ENCODE data around the gene HPS3. TPM values are rescaled to one million over a fixed set of nuclear protein-coding genes. Genes with fewer than 3 reads are reported as not detected.

HPS3 gene
- total RNA-seq, 1 donor from 2014 or later = 19.3 TPM

DNA sequence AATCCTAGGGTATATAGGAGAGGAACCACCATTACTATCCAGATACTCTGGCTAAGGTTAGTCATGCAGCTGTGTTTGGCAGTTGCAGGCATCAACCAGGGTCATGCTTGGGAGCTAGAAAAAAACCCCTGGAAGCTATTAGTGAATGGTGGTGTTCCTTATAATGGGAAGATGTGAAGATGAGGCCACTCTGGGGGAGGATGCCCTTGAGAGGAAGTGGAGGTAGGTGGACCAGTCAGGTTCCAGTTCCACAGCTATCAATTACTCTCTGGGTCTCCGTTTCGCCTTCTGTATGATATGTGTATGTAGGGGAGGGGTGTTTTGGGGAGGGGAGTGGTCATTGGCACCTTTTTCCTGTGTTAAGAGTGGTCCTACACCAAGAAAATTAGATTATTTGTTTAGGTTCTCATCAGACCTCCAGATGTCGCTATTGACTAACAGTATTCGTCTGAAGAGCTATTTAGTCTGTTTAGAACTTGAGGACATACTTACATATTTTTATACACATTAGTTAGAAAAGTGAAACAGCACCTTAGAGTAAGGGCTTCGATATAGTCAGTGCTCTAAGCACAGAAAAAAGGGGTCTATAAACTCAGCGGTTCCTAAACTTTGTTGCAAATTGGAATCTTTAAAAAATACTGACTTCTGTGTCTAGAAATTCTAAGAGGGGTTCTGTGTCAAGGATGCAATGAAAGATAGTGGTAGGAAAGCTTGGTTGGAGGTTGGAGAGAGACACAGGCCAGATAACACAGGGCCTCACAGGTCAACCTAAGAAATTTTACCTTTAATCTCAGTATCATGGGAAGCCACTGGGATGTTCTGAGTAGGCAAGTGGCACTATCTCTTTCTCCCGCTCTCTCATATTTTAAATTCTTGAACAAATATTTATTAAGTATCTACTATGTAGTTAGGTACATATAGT lies 9.1 kb upstream of the HPS3 start:
- peaks cover 11% of the 10 kb centered on the region for H3K4me1 Mint-ChIP-seq (ENCODE audit: unreplicated experiment)
- no peaks in the 10 kb centered on the region for H3K27me3 Mint-ChIP-seq (ENCODE audit: unreplicated experiment)
- H3K36me3 Mint-ChIP-seq (ENCODE audit: unreplicated experiment) = no peaks in the 10 kb centered on the region
- peak overlapping the region; percentile 6 for H3K27ac Mint-ChIP-seq (ENCODE audit: unreplicated experiment)
- no peaks in the 10 kb centered on the region for H3K9me3 Mint-ChIP-seq (ENCODE audit: unreplicated experiment)
- no peak overlapping the region for H3K4me3 Mint-ChIP-seq (ENCODE audit: unreplicated experiment)
- DNase-seq (ENCODE audit: extremely low spot score, unreplicated experiment) = no peak
- TF ChIP-seq, protein P1, sequence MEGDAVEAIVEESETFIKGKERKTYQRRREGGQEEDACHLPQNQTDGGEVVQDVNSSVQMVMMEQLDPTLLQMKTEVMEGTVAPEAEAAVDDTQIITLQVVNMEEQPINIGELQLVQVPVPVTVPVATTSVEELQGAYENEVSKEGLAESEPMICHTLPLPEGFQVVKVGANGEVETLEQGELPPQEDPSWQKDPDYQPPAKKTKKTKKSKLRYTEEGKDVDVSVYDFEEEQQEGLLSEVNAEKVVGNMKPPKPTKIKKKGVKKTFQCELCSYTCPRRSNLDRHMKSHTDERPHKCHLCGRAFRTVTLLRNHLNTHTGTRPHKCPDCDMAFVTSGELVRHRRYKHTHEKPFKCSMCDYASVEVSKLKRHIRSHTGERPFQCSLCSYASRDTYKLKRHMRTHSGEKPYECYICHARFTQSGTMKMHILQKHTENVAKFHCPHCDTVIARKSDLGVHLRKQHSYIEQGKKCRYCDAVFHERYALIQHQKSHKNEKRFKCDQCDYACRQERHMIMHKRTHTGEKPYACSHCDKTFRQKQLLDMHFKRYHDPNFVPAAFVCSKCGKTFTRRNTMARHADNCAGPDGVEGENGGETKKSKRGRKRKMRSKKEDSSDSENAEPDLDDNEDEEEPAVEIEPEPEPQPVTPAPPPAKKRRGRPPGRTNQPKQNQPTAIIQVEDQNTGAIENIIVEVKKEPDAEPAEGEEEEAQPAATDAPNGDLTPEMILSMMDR (IDR thresholded peaks at IDR 0.05) = peak; percentile 74

DNA sequence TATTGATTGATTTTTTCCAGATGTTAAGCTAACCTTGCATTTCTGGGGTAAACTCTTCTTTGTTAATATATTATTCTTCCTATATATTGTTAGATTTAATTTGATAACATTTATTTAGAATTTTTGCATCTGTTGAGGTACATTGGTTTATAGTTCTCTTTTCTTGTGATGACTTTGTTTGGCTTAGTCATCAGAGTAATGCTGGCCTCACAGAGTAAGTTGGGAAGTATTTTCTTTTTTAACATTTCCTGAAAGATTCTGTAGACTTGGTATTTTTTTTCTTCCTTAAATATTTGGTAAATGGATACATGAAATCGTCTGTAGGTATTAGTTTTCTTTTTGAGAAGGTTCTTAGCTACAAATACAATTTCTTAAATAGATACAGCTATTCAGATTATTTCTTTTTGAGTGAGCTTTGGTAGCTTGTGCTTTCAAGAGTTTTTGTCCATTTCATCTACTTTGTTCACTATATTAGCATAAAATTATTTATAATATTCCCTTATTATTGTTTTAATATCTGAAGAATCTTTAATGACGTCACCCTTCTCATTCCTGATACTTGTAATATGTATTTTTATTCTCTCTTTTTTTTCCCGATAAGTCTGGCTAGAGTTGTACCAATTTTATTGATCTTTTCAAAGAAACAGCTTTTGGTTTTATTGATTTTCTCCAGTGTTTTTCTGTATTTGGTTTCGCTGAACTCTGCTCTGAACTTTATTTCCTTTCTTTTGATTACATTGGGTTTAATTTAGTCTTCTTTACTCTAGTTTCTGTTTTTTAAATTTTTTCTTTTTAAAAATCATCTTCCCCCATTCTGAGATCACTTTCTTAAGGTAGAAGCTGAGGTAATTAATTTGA lies 6.5 kb upstream of the HPS3 start:
- Mint-ChIP-seq H3K4me1 (ENCODE audit: unreplicated experiment) (peaks cover 11% of the 10 kb centered on the region), H3K27me3 (ENCODE audit: unreplicated experiment) (no peaks in the 10 kb centered on the region), H3K4me3 (ENCODE audit: unreplicated experiment) (no peak overlapping the region), H3K36me3 (ENCODE audit: unreplicated experiment) (no peaks in the 10 kb centered on the region), H3K27ac (ENCODE audit: unreplicated experiment) (no peak overlapping the region), H3K9me3 (ENCODE audit: unreplicated experiment) (no peaks in the 10 kb centered on the region)
- DNase-seq (ENCODE audit: extremely low spot score, unreplicated experiment) = no peak
- TF ChIP-seq, protein P1 (IDR thresholded peaks at IDR 0.05) = no peak

DNA sequence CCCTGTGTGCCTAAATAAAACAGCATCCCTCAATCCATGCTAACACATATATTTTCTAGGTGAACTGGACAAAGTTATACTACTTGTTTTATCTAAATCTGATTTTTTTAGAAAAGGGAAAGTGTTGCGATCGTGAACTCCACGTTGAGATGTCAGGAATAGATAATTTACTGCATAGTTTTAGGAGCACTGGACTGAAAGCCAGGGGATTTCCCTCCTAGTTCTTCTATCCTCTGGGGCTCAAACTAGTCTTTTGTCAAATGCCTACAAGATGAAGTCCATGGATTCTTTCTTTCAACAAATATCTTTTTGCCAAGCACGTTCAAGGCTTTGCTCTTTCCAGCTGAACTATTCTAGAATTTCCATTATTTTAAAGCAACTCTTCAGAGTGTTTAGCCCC lies 617 bp upstream of the HPS3 start:
- Mint-ChIP-seq H3K4me3 (ENCODE audit: unreplicated experiment) (peak overlapping the region; percentile 89), H3K4me1 (ENCODE audit: unreplicated experiment) (peaks cover 36% of the 10 kb centered on the region), H3K9me3 (ENCODE audit: unreplicated experiment) (no peaks in the 10 kb centered on the region), H3K27me3 (ENCODE audit: unreplicated experiment) (no peaks in the 10 kb centered on the region), H3K27ac (ENCODE audit: unreplicated experiment) (peak overlapping the region; percentile 78), H3K36me3 (ENCODE audit: unreplicated experiment) (peaks cover 2% of the 10 kb centered on the region)
- no peak for DNase-seq (ENCODE audit: extremely low spot score, unreplicated experiment)
- TF ChIP-seq, protein P1 (IDR thresholded peaks at IDR 0.05) = no peak

DNA sequence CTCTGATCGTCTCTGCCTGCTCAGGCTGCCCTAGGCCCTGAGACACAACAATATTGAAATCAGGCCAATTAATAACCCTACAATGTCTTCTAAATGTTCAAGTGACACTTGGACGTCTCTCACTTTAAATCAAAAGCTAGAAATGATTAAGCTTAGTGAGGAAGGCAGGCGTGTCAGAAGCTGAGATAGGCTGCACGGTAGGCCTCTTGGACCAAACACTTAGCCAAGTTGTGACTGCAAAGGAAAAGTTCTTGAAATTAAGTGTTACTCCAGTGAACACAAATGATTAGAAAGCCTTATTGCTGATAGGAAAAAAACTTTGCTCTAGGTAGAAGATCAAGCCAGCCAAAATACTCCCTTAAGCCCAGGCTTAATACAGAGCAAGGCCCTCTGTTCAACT lies 2.2 kb downstream of the HPS3 start:
- H3K4me3 Mint-ChIP-seq (ENCODE audit: unreplicated experiment) = peak overlapping the region; percentile 52
- H3K27me3 Mint-ChIP-seq (ENCODE audit: unreplicated experiment) = no peaks in the 10 kb centered on the region
- H3K36me3 Mint-ChIP-seq (ENCODE audit: unreplicated experiment) = peaks cover 2% of the 10 kb centered on the region
- H3K27ac Mint-ChIP-seq (ENCODE audit: unreplicated experiment) = no peak overlapping the region
- peaks cover 41% of the 10 kb centered on the region for H3K4me1 Mint-ChIP-seq (ENCODE audit: unreplicated experiment)
- H3K9me3 Mint-ChIP-seq (ENCODE audit: unreplicated experiment) = no peaks in the 10 kb centered on the region
- no peak for DNase-seq (ENCODE audit: extremely low spot score, unreplicated experiment)
- TF ChIP-seq, protein P1 (IDR thresholded peaks at IDR 0.05) = no peak

DNA sequence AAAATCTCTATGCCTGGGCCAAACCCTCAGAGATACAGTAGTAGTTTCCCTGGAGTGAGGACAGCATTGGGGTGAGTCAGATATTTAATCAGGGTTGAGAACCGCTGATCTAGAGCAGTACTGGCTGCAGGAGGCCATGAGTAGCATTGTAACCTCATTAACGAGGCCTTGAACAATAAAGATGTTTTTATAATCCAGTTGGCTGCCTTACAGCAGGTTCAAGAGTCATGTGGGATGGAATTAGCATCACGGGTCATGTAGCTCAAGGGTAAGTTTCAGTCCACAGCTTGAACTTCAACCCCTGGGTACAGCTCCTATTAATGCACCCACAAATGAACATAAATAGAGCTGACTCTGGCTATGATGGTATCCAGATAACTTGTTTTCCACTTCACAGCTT lies 5.1 kb downstream of the HPS3 start:
- Mint-ChIP-seq H3K9me3 (ENCODE audit: unreplicated experiment) (no peaks in the 10 kb centered on the region), H3K27ac (ENCODE audit: unreplicated experiment) (no peak overlapping the region), H3K4me1 (ENCODE audit: unreplicated experiment) (peaks cover 32% of the 10 kb centered on the region), H3K27me3 (ENCODE audit: unreplicated experiment) (no peaks in the 10 kb centered on the region), H3K4me3 (ENCODE audit: unreplicated experiment) (no peak overlapping the region), H3K36me3 (ENCODE audit: unreplicated experiment) (peaks cover 2% of the 10 kb centered on the region)
- no peak for DNase-seq (ENCODE audit: extremely low spot score, unreplicated experiment)
- TF ChIP-seq, protein P1 (IDR thresholded peaks at IDR 0.05) = no peak

Measured in osteocyte (in vitro differentiated cells).